ENCODE results near the gene BFSP2.

The BFSP2 gene

DNA sequence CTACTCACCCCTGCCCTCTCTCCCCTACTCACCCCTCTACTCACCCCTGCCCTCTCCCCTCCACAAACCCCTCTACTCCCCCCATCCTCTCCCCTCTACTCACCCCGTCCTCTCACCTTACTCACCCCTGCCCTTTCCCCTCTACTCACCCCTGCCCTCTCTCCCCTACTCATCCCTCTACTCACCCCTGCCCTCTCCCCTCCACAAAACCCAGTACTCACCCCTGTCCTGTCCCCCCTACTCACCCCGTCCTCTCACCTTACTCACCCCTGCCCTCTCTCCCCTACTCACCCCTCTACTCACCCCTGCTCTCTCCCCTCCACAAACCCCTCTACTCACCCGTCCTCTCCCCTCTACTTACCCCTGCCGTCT is 14.2 kb downstream of the BFSP2 start:
- Mint-ChIP-seq H3K4me3 (no peak overlapping the region), H3K27me3 (peaks cover 19% of the 10 kb centered on the region), H3K9me3 (no peaks in the 10 kb centered on the region), H3K36me3 (no peaks in the 10 kb centered on the region), H3K27ac (no peak overlapping the region), H3K4me1 (no peaks in the 10 kb centered on the region)
- no peak for DNase-seq
- CTCF ChIA-PET: no interaction called here

DNA sequence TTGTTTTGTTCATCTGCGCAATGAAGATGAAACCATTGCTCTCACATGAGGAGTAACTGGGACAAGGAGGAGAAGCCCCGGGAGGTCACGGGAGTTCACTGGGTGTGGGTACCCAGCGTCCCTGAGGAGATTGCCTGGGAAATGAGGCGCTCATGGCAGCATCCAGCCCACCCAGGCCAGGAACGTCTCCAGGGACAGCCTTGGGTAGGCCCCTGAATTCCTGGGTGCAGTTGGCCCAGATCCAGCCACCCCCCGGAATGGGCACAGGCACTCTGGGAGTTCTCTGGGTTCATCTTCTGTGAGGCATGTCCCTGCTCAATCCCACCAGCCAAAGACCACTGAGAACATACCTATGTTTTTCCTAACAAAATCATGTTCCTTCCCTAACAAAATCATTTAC is 18.5 kb downstream of the BFSP2 start:
- Mint-ChIP-seq H3K27me3 (peaks cover 6% of the 10 kb centered on the region), H3K36me3 (no peaks in the 10 kb centered on the region), H3K27ac (no peak overlapping the region), H3K4me3 (no peak overlapping the region), H3K9me3 (no peaks in the 10 kb centered on the region), H3K4me1 (no peaks in the 10 kb centered on the region)
- CTCF ChIA-PET: no interaction called here
- DNase-seq: no peak

DNA sequence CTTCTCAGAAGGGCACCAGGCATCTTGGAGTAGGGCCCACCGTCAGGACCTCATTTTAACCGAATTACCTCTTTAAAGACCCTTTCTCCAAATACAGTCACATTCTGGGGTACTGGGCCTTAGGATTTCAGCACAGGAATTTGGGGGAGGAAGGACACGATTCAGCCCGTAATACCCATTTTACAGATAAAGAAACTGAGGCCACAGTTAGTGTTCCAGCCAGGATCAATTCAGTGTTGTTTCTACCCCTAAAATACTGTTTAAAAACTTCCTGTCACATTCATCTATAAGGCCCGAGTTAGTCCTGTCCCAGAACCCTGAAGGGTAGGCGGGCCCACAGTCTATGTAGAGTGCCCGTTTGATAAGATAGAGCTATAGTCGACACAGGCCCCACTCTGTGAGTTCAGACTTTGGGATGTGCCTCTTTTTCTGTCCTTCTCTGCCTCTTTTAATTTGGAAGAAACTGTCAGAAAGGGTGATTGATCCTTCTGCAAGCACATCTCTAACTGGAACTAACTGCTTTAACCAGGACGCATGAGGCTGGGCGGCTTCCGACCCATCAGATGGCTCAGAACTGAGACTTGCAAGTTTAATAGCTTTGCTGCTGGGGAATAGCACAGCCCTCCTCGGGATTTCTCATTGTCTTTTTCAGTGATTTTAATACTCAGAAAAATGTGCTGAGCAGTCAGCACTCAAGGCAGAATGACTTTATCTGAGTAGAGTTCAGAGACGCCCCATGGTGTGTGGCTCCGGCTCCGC is 19.5 kb downstream of the BFSP2 start:
- Mint-ChIP-seq H3K27me3 (peaks cover 10% of the 10 kb centered on the region), H3K36me3 (no peaks in the 10 kb centered on the region), H3K4me3 (no peak overlapping the region), H3K9me3 (no peaks in the 10 kb centered on the region), H3K4me1 (peaks cover 3% of the 10 kb centered on the region), H3K27ac (no peak overlapping the region)
- CTCF ChIA-PET: no interaction called here
- no peak for DNase-seq

DNA sequence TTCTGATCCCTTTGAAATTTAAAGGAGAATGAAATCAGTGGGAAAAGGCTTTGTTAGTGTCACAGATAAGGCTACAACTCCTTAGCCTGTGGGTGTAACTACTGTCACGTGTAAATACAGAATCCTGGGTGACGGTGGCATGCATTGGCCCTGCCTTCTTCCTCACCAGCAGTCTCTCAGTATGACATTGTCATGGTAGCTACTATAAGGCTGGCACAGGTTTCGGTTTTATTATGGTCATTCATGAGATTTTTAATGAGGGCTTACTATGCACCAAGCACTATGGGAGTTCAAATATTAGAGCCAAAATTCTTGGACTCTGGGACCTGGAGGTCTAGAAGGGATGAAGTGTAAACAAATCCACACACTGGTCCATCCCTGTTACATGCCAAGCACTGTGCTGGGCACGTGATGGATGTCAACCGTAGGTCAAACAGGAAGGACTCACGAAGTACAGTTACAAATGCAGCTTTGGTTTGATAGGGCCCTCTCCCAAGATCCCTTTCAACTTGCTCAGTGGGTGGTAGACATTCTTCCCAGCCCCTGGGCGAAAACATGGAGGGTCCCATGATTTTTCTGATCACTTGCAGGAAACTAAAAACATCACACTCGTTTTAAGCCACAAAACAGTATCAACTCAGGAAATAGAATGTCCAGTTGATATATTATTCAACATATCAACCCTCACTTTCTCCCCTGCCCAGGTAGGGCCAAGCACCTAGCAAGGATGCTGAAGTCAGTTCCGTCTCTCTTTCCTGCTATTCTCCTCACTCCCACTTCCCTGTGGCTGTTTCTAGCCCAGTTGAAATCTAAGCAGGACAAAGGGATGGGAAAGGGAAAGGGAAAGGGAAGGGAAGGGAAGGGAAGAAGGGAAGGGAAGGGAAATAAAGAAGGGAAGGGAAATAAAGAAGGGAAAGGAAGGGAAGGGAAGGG is 25.3 kb downstream of the BFSP2 start:
- Mint-ChIP-seq H3K4me1 (peaks cover 3% of the 10 kb centered on the region), H3K27me3 (peaks cover 13% of the 10 kb centered on the region), H3K36me3 (no peaks in the 10 kb centered on the region), H3K9me3 (no peaks in the 10 kb centered on the region), H3K27ac (no peak overlapping the region), H3K4me3 (no peak overlapping the region)
- CTCF ChIA-PET: interaction anchor here (0.7 to 2.9 kb wide), 10 partner anchors 12 to 699 kb away, joined by 3 to 15 read pairs (median 5); no protein-coding TSS in a partner anchor
- DNase-seq: no peak

DNA sequence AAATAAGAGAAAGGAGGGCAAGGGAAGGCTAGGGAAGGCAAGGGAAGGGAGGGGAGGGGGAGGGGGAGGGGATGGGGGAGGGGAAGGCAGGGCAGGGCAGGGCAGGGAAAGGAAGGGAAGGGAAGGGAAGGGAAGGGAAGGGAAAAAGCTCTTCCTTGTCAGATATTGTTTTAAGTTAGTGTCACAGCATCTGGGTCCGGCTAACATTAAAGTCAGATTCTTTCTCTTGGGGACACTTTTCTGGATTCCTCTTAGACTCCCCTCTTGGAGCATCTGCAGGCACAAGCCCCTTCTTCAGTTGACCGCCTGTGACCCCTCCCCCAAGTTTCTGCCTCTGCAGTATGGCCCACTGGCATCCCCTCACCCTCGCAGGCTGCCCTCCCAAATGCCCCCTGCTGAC is 26.0 kb downstream of the BFSP2 start:
- H3K4me3 Mint-ChIP-seq: no peak overlapping the region
- no peak overlapping the region for H3K27ac Mint-ChIP-seq
- CTCF ChIA-PET: interaction anchor here (1.7 to 2.4 kb wide), 3 partner anchors 12 to 699 kb away, joined by 5 to 7 read pairs (median 7); no protein-coding TSS in a partner anchor
- no peaks in the 10 kb centered on the region for H3K9me3 Mint-ChIP-seq
- DNase-seq: no peak
- H3K4me1 Mint-ChIP-seq: peaks cover 3% of the 10 kb centered on the region
- peaks cover 13% of the 10 kb centered on the region for H3K27me3 Mint-ChIP-seq
- H3K36me3 Mint-ChIP-seq: no peaks in the 10 kb centered on the region

DNA sequence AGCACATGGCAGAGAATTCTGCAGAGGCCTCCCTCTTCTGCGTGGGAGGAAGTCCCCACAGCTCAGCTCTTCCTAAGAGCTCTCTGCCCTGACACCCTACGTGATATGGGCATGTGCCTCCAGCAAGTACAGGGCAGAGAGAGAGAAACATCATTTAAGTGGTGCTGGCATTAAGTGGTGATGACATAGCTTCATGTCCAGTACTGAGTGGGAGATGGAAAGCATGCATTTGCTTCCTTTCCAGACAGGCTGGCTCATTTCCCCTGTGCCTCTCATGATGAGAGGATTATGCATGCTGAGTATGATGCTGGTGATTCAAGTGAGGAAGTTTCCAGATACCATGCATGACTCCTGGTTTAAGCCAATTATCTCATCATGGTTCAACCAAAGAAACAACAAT is 26.9 kb downstream of the BFSP2 start:
- no peaks in the 10 kb centered on the region for H3K9me3 Mint-ChIP-seq
- DNase-seq: no peak
- H3K36me3 Mint-ChIP-seq: no peaks in the 10 kb centered on the region
- no peak overlapping the region for H3K27ac Mint-ChIP-seq
- CTCF ChIA-PET: interaction anchor here (1.5 to 1.7 kb wide), 2 partner anchors 696 to 700 kb away, joined by 3 to 7 read pairs; no protein-coding TSS in a partner anchor
- H3K27me3 Mint-ChIP-seq: peaks cover 13% of the 10 kb centered on the region
- H3K4me1 Mint-ChIP-seq: peaks cover 3% of the 10 kb centered on the region
- H3K4me3 Mint-ChIP-seq: no peak overlapping the region

DNA sequence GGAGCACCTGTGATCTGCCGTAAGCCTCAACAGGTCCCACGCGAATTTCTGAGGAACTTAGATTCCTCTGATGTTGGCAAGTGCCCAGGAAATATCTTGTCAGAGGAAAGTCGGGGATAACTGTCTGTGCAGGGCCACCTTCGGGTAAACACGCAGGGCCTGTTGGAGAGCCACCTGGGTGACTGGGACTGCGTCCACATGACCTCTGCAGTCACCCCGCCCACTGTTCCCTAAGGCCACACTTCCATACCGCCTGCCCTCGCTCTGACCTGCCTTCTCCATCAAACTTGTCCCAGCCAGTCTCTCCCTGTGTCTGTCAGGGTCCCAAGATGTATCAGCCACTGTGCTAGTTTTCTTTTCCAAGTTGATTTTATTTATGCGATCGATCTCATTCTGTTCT is 28.7 kb downstream of the BFSP2 start:
- CTCF ChIA-PET: no interaction called here
- Mint-ChIP-seq H3K9me3 (no peaks in the 10 kb centered on the region), H3K4me1 (peaks cover 3% of the 10 kb centered on the region), H3K27ac (no peak overlapping the region), H3K36me3 (no peaks in the 10 kb centered on the region), H3K27me3 (peaks cover 5% of the 10 kb centered on the region), H3K4me3 (no peak overlapping the region)
- DNase-seq: no peak

DNA sequence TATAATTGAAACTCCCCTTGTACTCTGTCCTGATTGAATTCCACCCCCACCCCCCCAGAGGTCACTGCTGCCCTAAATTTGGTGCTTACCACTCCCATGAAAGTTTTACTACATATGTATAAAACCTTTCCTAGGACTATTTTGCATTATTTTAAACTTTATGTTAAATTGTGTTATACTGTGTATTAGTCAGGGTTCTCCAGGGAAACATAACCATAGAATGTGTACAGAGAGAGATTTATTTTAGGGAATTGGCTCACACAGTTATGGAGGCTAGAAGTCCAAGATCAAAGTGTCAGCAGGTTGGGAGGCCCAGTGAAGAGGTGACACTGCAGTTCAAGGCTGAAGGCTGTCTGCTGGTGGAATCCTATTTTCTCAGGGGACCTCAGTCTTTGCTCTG is 29.2 kb downstream of the BFSP2 start:
- H3K4me3 Mint-ChIP-seq: no peak overlapping the region
- no peaks in the 10 kb centered on the region for H3K36me3 Mint-ChIP-seq
- no peak overlapping the region for H3K27ac Mint-ChIP-seq
- H3K4me1 Mint-ChIP-seq: no peaks in the 10 kb centered on the region
- peaks cover 4% of the 10 kb centered on the region for H3K27me3 Mint-ChIP-seq
- CTCF ChIA-PET: no interaction called here
- no peak for DNase-seq
- H3K9me3 Mint-ChIP-seq: no peaks in the 10 kb centered on the region

DNA sequence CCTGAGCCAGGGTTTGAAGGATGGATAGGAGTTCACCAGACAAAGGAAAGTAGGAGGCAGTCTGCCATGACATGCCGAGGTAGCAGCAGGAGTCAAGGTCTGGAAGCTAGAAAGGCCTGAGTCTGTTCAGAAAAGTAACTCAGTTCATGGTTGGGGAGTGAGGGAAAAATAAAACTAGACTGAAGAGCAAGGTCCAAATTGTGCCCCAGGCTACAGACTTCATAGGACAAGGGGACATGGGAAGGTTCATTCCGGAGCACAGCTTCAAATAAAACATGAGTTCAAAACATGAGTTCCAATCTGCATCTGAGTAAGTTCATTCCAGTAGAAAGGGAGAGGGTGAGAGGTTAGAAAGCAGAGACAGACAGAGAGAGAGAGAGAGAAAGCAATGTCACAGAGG is 39.7 kb downstream of the BFSP2 start:
- Mint-ChIP-seq H3K4me1 (peaks cover 37% of the 10 kb centered on the region), H3K36me3 (peaks cover 11% of the 10 kb centered on the region), H3K4me3 (no peak overlapping the region), H3K27ac (no peak overlapping the region), H3K9me3 (peaks cover 10% of the 10 kb centered on the region), H3K27me3 (no peaks in the 10 kb centered on the region)
- CTCF ChIA-PET: no interaction called here
- no peak for DNase-seq

DNA sequence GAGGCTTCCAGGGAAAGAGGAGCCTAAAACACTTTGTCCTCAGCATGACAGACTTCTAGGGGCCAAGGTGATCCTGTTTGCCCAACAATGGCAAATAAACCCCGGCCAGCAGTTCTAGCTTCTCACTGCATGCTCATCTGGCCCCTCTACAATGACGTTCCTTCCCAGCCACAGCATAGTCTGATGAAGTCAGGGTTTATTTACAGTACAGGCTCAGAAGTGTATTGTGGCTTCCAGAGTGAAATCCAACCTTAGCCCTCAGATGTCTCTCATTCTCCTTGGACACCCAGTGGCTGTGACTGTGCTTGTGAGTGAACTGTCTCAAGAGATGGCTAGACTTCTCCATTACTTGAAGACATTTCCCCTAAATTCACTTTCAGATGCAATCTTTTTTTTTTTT is 40.8 kb downstream of the BFSP2 start:
- DNase-seq: no peak
- peaks cover 41% of the 10 kb centered on the region for H3K4me1 Mint-ChIP-seq
- H3K27ac Mint-ChIP-seq: no peak overlapping the region
- peaks cover 11% of the 10 kb centered on the region for H3K36me3 Mint-ChIP-seq
- H3K4me3 Mint-ChIP-seq: no peak overlapping the region
- CTCF ChIA-PET: interaction anchor here (1.3 to 2.0 kb wide), 2 partner anchors 16 to 138 kb away, joined by 6 to 7 read pairs; no protein-coding TSS in a partner anchor
- peaks cover 10% of the 10 kb centered on the region for H3K9me3 Mint-ChIP-seq
- no peaks in the 10 kb centered on the region for H3K27me3 Mint-ChIP-seq

DNA sequence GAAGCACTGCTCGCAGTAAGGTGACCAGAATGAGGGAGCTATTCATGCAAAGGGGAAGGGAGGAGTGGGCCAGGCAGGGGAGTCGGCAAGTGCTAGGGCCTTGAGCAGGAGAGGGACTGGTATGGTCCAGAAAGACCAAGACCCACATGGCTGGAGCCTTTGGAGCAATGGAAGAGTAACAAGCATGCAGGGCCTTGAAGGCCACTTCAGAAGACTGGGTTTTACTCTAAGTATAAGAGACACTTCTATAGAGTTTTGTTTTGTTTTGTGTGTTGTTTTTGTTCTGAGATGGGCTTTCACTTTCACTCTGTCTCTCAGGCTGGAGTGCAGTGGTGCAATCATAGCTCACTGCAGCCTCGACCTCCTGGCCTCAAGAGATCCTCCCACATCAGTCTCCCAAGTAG is 42.0 kb downstream of the BFSP2 start:
- peak; percentile 54 for DNase-seq
- CTCF ChIA-PET: interaction anchor here (0.9 to 2.0 kb wide), 7 partner anchors 17 to 715 kb away, joined by 3 to 7 read pairs (median 4); no protein-coding TSS in a partner anchor
- Mint-ChIP-seq H3K4me1 (peaks cover 41% of the 10 kb centered on the region), H3K36me3 (peaks cover 11% of the 10 kb centered on the region), H3K27me3 (no peaks in the 10 kb centered on the region), H3K27ac (peak overlapping the region; percentile 99), H3K4me3 (peak overlapping the region; percentile 74), H3K9me3 (peaks cover 10% of the 10 kb centered on the region)

DNA sequence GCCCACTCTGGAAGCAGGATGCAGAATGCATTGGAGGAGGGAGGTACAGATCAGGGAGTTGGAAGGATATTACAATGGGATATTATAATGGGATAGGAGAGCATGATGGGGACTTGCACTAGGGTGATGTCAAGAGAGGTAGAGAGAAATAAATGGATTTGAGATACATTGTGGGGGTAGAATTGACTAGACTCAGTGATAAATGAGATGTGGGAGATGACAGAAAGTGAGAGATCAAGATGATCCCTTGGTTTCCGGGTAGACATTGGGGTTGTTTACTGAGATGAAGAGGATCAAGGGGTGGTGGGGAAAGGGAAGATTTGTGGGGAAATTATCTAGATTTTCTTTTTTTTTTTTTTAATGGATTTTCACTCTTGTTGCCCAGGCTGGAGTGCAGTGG is 42.7 kb downstream of the BFSP2 start:
- Mint-ChIP-seq H3K4me1 (peaks cover 42% of the 10 kb centered on the region), H3K4me3 (peak overlapping the region; percentile 74), H3K36me3 (peaks cover 11% of the 10 kb centered on the region), H3K9me3 (peaks cover 10% of the 10 kb centered on the region), H3K27me3 (no peaks in the 10 kb centered on the region), H3K27ac (peak overlapping the region; percentile 99)
- CTCF ChIA-PET: interaction anchor here (1.0 to 2.0 kb wide), 3 partner anchors 22 to 136 kb away, joined by 3 to 6 read pairs (median 3); no protein-coding TSS in a partner anchor
- no peak for DNase-seq

DNA sequence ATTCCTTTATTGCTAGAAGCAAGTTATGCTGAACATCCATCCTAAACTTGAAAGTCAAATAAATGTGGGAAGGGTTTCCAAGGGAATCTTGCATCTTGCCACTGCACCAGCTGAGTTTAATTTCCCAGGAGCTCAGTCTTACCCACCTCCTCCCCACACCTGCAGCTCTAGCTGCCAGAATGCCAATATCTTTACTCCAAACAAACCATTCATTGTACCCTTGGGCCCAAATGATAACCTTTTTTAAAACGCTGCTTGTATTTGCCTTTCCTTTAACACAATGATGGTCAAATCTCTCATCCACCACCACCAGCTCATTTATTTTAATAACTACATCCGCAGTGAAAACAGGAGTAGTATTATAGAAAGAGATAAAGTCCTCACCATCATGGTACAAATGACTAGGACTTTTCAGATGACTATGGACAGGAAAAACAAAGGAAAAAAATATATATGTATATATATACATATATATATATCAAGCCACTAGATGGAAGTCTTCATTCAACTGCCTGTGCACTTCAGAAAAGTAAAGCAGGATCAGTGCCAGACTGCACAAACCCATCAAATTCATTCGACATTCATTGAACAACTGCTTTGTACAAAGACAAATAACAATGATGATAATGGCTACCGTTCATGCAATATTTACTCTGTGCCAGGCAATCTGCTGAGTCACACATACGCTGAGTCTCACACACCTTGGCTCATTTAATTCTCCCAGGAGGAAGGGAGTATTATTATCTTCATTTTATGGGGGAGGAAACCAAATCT is 44.0 kb downstream of the BFSP2 start:
- Mint-ChIP-seq H3K4me1 (peaks cover 46% of the 10 kb centered on the region), H3K4me3 (no peak overlapping the region), H3K27me3 (no peaks in the 10 kb centered on the region), H3K27ac (peak overlapping the region; percentile 11), H3K9me3 (peaks cover 10% of the 10 kb centered on the region), H3K36me3 (peaks cover 14% of the 10 kb centered on the region)
- CTCF ChIA-PET: interaction anchor here (0.9 to 1.3 kb wide), 3 partner anchors 31 to 134 kb away, joined by 3 to 10 read pairs (median 3); no protein-coding TSS in a partner anchor
- no peak for DNase-seq

DNA sequence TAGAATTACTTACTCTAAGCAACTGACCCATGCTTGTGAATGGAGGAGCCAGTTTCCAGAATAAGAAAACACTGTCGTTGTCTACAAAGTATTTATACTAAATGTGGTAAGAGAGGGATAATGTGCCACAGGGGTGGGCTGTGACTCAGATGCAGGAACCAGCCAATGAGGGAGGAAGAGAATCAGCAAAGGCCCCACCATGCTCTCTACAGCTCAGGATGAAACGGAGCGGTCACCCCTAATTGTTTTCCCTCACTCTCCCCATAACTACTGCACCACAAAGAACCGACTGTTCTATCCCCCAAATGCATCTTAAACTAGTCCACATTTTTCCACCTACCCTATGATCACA is 44.5 kb downstream of the BFSP2 start:
- DNase-seq: no peak
- H3K36me3 Mint-ChIP-seq: peaks cover 11% of the 10 kb centered on the region
- CTCF ChIA-PET: interaction anchor here (1.3 kb wide), 1 partner anchor 133 kb away, joined by 10 read pairs; no protein-coding TSS in a partner anchor
- no peak overlapping the region for H3K4me3 Mint-ChIP-seq
- no peaks in the 10 kb centered on the region for H3K27me3 Mint-ChIP-seq
- peak overlapping the region; percentile 16 for H3K27ac Mint-ChIP-seq
- peaks cover 7% of the 10 kb centered on the region for H3K9me3 Mint-ChIP-seq
- H3K4me1 Mint-ChIP-seq: peaks cover 52% of the 10 kb centered on the region

Data from activated naive CD4-positive, alpha-beta T cell treated with anti-CD3 and anti-CD28 coated beads, Interleukin-2, amount 10 ng/mL, durations not matched to agents 7 days and 5 days (primary cell).